Measurements from ENCODE around the gene OR51B4.

DNA sequence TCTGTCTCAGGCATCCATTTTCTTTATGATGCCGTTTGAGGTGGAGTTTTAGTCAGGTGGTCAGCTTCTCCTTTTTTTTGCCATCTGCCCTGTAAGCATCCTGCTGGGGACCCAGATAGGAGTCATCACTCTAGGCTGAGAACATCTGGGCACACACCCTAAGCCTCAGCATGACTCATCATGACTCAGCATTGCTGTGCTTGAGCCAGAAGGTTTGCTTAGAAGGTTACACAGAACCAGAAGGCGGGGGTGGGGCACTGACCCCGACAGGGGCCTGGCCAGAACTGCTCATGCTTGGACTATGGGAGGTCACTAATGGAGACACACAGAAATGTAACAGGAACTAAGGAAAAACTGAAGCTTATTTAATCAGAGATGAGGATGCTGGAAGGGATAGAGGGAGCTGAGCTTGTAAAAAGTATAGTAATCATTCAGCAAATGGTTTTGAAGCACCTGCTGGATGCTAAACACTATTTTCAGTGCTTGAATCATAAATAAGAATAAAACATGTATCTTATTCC, 21.1 kb downstream of the OR51B4 start:
- TF ChIP-seq, protein P1, sequence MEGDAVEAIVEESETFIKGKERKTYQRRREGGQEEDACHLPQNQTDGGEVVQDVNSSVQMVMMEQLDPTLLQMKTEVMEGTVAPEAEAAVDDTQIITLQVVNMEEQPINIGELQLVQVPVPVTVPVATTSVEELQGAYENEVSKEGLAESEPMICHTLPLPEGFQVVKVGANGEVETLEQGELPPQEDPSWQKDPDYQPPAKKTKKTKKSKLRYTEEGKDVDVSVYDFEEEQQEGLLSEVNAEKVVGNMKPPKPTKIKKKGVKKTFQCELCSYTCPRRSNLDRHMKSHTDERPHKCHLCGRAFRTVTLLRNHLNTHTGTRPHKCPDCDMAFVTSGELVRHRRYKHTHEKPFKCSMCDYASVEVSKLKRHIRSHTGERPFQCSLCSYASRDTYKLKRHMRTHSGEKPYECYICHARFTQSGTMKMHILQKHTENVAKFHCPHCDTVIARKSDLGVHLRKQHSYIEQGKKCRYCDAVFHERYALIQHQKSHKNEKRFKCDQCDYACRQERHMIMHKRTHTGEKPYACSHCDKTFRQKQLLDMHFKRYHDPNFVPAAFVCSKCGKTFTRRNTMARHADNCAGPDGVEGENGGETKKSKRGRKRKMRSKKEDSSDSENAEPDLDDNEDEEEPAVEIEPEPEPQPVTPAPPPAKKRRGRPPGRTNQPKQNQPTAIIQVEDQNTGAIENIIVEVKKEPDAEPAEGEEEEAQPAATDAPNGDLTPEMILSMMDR (IDR thresholded peaks at IDR 0.05): no peak
- TF ChIP-seq POLR2A (IDR thresholded peaks at IDR 0.05): no peak
- no peak for TF ChIP-seq EP300 (IDR thresholded peaks at IDR 0.05)
